EH (cell line): ENCODE results near the gene SEMA3G.
A peak's percentile ranks its signal among the peaks of the same experiment; 100 is the strongest.

Source experiments
- DNase-seq: peaks from one replicate; pipeline ENCODE4 v3.0.0-alpha.2; 2015; ENCODE audit warnings: low read depth

SEMA3G gene

GRCh38 chr3:52438579-52439425 lies 6.1 kb downstream of the SEMA3G start:
- DNase-seq: no peak

GRCh38 chr3:52438104-52438376 lies 6.9 kb downstream of the SEMA3G start:
- DNase-seq: no peak

- no peak for DNase-seq
Measured at GRCh38 chr3:52437326-52438103, 7.4 kb downstream of the SEMA3G start.

- DNase-seq: peak; percentile 30
Measured at GRCh38 chr3:52436500-52437149, 8.3 kb downstream of the SEMA3G start.

- DNase-seq: no peak
Measured at GRCh38 chr3:52435246-52436101, 9.4 kb downstream of the SEMA3G start.

GRCh38 chr3:52434491-52435115 lies 10.3 kb downstream of the SEMA3G start:
- no peak for DNase-seq

- no peak for DNase-seq
Measured at GRCh38 chr3:52433996-52434479, 10.9 kb downstream of the SEMA3G start.

- no peak for DNase-seq
Measured at GRCh38 chr3:52433328-52433995, 11.4 kb downstream of the SEMA3G start.

GRCh38 chr3:52432691-52433141 lies 12.2 kb downstream of the SEMA3G start:
- no peak for DNase-seq

- no peak for DNase-seq
Measured at GRCh38 chr3:52432225-52432624, 12.7 kb downstream of the SEMA3G start.

- no peak for DNase-seq
Measured at GRCh38 chr3:52431459-52432223, 13.3 kb downstream of the SEMA3G start.

- no peak for DNase-seq
Measured at GRCh38 chr3:52430416-52430810, 14.5 kb downstream of the SEMA3G start.

- DNase-seq: peak; percentile 25
Measured at GRCh38 chr3:52429779-52430415, 15.0 kb downstream of the SEMA3G start.

- no peak for DNase-seq
Measured at GRCh38 chr3:52429031-52429430, 15.9 kb downstream of the SEMA3G start.

- peak; percentile 79 for DNase-seq
Measured at GRCh38 chr3:52428151-52429005, 16.5 kb downstream of the SEMA3G start.

GRCh38 chr3:52423173-52423572 lies 21.7 kb downstream of the SEMA3G start:
- no peak for DNase-seq

GRCh38 chr3:52422669-52423068 lies 22.2 kb downstream of the SEMA3G start:
- DNase-seq: no peak

- no peak for DNase-seq
Measured at GRCh38 chr3:52420388-52420787, 24.5 kb downstream of the SEMA3G start.
